ENCODE results near the gene ADCY10.

DNA sequence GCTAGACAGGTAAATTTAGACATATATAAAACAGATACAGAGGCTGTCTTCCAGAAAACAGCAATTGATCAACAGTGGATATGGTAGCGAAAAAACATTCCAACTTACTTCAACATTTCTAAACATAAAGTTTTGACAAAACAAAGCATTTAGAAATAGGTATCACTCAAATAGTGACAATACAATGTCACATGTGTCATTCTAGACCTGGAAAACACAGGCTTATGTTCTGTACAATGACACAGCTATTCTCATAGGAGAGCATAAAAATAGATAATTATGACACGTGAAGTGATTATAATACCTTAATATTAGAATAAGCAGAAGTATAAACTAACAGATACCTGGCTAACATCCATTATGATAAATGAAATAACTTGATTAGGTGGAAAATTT is 14.5 kb upstream of the ADCY10 start:
- no peak for TF ChIP-seq TCF12 (IDR thresholded peaks at IDR 0.05; ENCODE audit: low read depth, low read length)
- no peak for TF ChIP-seq PHF8 (conservative IDR thresholded peaks at IDR 0.05; ENCODE audit: low read depth, low read length)
- no peak for TF ChIP-seq ZNF274 (IDR thresholded peaks at IDR 0.05; ENCODE audit: borderline replicate concordance, extremely low read depth, low read length)
- no peak for TF ChIP-seq TAF1 (IDR thresholded peaks at IDR 0.05; ENCODE audit: low read depth, low read length)
- no peak for TF ChIP-seq GTF2F1 (IDR thresholded peaks at IDR 0.05; ENCODE audit: borderline replicate concordance, low read depth, low read length)
- no peak for TF ChIP-seq EGR1 (IDR thresholded peaks at IDR 0.05; ENCODE audit: borderline replicate concordance, low read depth, low read length)
